Esophagus mucosa (tissue), 1 donor: ENCODE data around the gene MAP4K3. TPM values are rescaled to one million over a fixed set of nuclear protein-coding genes. Genes with fewer than 3 reads are reported as not detected.

Experiments
- ATAC-seq: fragments of 200-7000 bp; cut with Tn5 transposase; one replicate; pipeline ENCODE4 v1.9.1; 2020
- total RNA-seq: library from RNA; stranded (reverse); gene quantifications from one replicate; pipeline ENCODE4 v1.2.4, GENCODE V29; 2023
- donor health status: DM: yes; HTN: yes; CAD: no.

MAP4K3 gene
- total RNA-seq, 1 donor from 2014 or later = 12.4 TPM

GRCh38 chr2:39240758-39241157, 196.3 kb downstream of the MAP4K3 start:
- ATAC-seq = no peak

- peak; percentile 58 for ATAC-seq
Measured at GRCh38 chr2:39234754-39235153, 202.3 kb downstream of the MAP4K3 start.

- ATAC-seq = no peak
Measured at GRCh38 chr2:39232141-39232540, 204.9 kb downstream of the MAP4K3 start.

GRCh38 chr2:39228413-39229209, 208.5 kb downstream of the MAP4K3 start:
- no peak for ATAC-seq

GRCh38 chr2:39227628-39228412, 209.3 kb downstream of the MAP4K3 start:
- peak; percentile 89 for ATAC-seq

GRCh38 chr2:39225567-39225966, 211.5 kb downstream of the MAP4K3 start:
- ATAC-seq = no peak

GRCh38 chr2:39223909-39224308, 213.2 kb downstream of the MAP4K3 start:
- ATAC-seq = no peak

GRCh38 chr2:39221459-39221858, 215.6 kb downstream of the MAP4K3 start:
- no peak for ATAC-seq

GRCh38 chr2:39220136-39220535, 216.9 kb downstream of the MAP4K3 start:
- ATAC-seq = no peak

GRCh38 chr2:39218391-39218790, 218.7 kb downstream of the MAP4K3 start:
- no peak for ATAC-seq

GRCh38 chr2:39217192-39217550, 219.9 kb downstream of the MAP4K3 start:
- ATAC-seq = no peak

- ATAC-seq = no peak
Measured at GRCh38 chr2:39216346-39217191, 220.5 kb downstream of the MAP4K3 start.

GRCh38 chr2:39215545-39215944, 221.5 kb downstream of the MAP4K3 start:
- no peak for ATAC-seq

- ATAC-seq = no peak
Measured at GRCh38 chr2:39213015-39213414, 224.1 kb downstream of the MAP4K3 start.

- no peak for ATAC-seq
Measured at GRCh38 chr2:39210846-39211245, 226.2 kb downstream of the MAP4K3 start.

- ATAC-seq = no peak
Measured at GRCh38 chr2:39203382-39203781, 233.7 kb downstream of the MAP4K3 start.

GRCh38 chr2:39202639-39203369, 234.3 kb downstream of the MAP4K3 start:
- ATAC-seq = no peak

Other genes with a start within 250 kb of the MAP4K3 start
- 0.28 TPM for gene CDKL4, start 193.3 kb downstream of the MAP4K3 start, total RNA-seq
- gene TMEM178A, start 228.6 kb upstream of the MAP4K3 start, total RNA-seq = 0.40 TPM